GM21360 (cell line): ENCODE measurements around the gene HS6ST3.

Experiments used
- ATAC-seq: cut with Tn5 transposase; IDR thresholded peaks from one replicate; pipeline ENCODE4 v1.9.1; 2021; ENCODE audit warnings: mild to moderate bottlenecking, moderate library complexity; ENCODE audit not compliant: unreplicated experiment

The HS6ST3 gene

GRCh38 chr13:96862999-96863398 is 773.1 kb downstream of the HS6ST3 start:
- ATAC-seq = no peak

GRCh38 chr13:96871469-96871868 is 781.6 kb downstream of the HS6ST3 start:
- no peak for ATAC-seq

GRCh38 chr13:96880419-96880818 is 790.5 kb downstream of the HS6ST3 start:
- ATAC-seq = no peak
